Gastrocnemius medialis (tissue), 4 donors: ENCODE data around the gene ERBIN. TPM values are rescaled to one million over a fixed set of nuclear protein-coding genes. Genes with fewer than 3 reads are reported as not detected.
A peak's percentile ranks its signal among the peaks of the same experiment; 100 is the strongest.

Experiments used
- ATAC-seq, 2 donors: fragments of 150-250 bp; one replicate each; pipeline ENCODE4 v1.9.1; 2016
- DNase-seq, 2 donors: peaks; one replicate each; pipeline ENCODE4 v3.0.0-alpha.2; 2019
- H3K27ac ChIP-seq, 4 donors: fragments of 200-600 bp; sonication (generic); 1 replicate in 1 of 4; 2 replicates in 3 of 4; pipeline ENCODE4 v1.5.1; 2016 to 2018; ENCODE audit warnings: mild to moderate bottlenecking in 2 of 4, moderate library complexity in 1 of 4
- H3K27me3 ChIP-seq, 3 donors: fragments of 200-600 bp; sonication (generic) in 2 of 3; 1 replicate in 1 of 3; 2 replicates in 2 of 3; pipeline versions ENCODE4 v1.5.1 to v1.6.0; 2016 to 2019; ENCODE audit warnings: mild to moderate bottlenecking in 1 of 3, moderate library complexity in 1 of 3
- H3K36me3 ChIP-seq, 2 donors: fragments of 200-600 bp; sonication (generic) in 1 of 2; one replicate each; pipeline ENCODE4 v1.5.1; 2017 to 2018
- H3K4me1 ChIP-seq, 2 donors: fragments of 200-600 bp; sonication (generic) in 1 of 2; one replicate each; pipeline ENCODE4 v1.5.1; 2016 to 2017; ENCODE audit warnings: mild to moderate bottlenecking in 2 of 2
- H3K4me3 ChIP-seq, 4 donors: fragments of 200-600 bp; sonication (generic) in 3 of 4; 1 replicate in 1 of 4; 2 replicates in 3 of 4; pipeline ENCODE4 v1.5.1; 2016 to 2019; ENCODE audit warnings: mild to moderate bottlenecking in 2 of 4
- H3K9me3 ChIP-seq, 3 donors: fragments of 200-600 bp; sonication (generic) in 2 of 3; 1 replicate in 1 of 3; 2 replicates in 2 of 3; pipeline ENCODE4 v1.5.1; 2016 to 2019
- CTCF ChIP-seq, 5 experiments: fragments of 450-650 bp in 3 of 5; fragments of 200-600 bp in 2 of 5; sonication (generic) in 2 of 5; IDR thresholded peaks in 4 of 5; conservative IDR thresholded peaks in 1 of 5; 1 replicate in 4 of 5; 2 replicates in 1 of 5; pipeline ENCODE4 v1.5.1; 2016 to 2019; ENCODE audit warnings: antibody characterized with exemption in 5 of 5, mild to moderate bottlenecking in 3 of 5, moderate library complexity in 3 of 5
- POLR2A ChIP-seq, 2 donors: fragments of 450-650 bp; IDR thresholded peaks; one replicate each; pipeline ENCODE4 v1.6.1; 2017; ENCODE audit warnings: antibody characterized with exemption in 2 of 2, mild to moderate bottlenecking in 2 of 2, moderate library complexity in 2 of 2
- in situ Hi-C, 4 donors: fragments of 200-750 bp; cut with MboI; loops; one replicate each; pipeline versions ENCODE4 v1.15.0 to v1.8.0; 2017; ENCODE audit warnings: low sequenced_read_pairs in 4 of 4
- intact Hi-C: fragments of 100-400 bp; cut with DNase I; formaldehyde crosslinking; loops from one replicate; pipeline ENCODE4 v1.15.1; 2023; ENCODE audit warnings: low total_unique reads
- total RNA-seq, 4 donors: library from RNA; depleted of rRNA; stranded (reverse); fragments of >200 nt; gene quantifications; one replicate each; pipeline versions ENCODE4 v1.1.0 to v1.2.3, GENCODE V29; 2016

The ERBIN gene
- total RNA-seq, 4 donors from 2014 or later = 35.1 to 42.0 (median 38.7) TPM

GRCh38 chr5:66015196-66015960 lies 89.0 kb downstream of the ERBIN start:
- H3K4me3 ChIP-seq = no peak overlapping the region
- H3K27ac ChIP-seq = no peak overlapping the region
- H3K4me1 ChIP-seq = peaks cover 2 to 4% of the 10 kb centered on the region in 2 donors
- DNase-seq = no peak
- TF ChIP-seq CTCF (IDR thresholded peaks at IDR 0.05 in 4 of 5, conservative IDR thresholded peaks at IDR 0.05 in 1 of 5) (no peak), POLR2A (IDR thresholded peaks at IDR 0.05) (no peak)
- H3K27me3 ChIP-seq = no peaks in the 10 kb centered on the region
- in situ Hi-C loops = no loop called here
- H3K9me3 ChIP-seq = no peaks in the 10 kb centered on the region
- H3K36me3 ChIP-seq = no peaks in the 10 kb centered on the region
- no peak for ATAC-seq
- intact Hi-C loops = no loop called here

GRCh38 chr5:66021585-66021984 lies 95.2 kb downstream of the ERBIN start:
- peaks cover 8 to 15% of the 10 kb centered on the region in 2 donors for H3K4me1 ChIP-seq
- in situ Hi-C loops (no loop called here), intact Hi-C loops (no loop called here)
- ATAC-seq (peak in 1 of 2 donors; percentile 61), DNase-seq (no peak)
- H3K27ac ChIP-seq = no peak overlapping the region
- H3K36me3 ChIP-seq = peaks cover 0 to 20% of the 10 kb centered on the region in 2 donors
- no peaks in the 10 kb centered on the region for H3K27me3 ChIP-seq
- TF ChIP-seq CTCF (IDR thresholded peaks at IDR 0.05 in 4 of 5, conservative IDR thresholded peaks at IDR 0.05 in 1 of 5) (no peak), POLR2A (IDR thresholded peaks at IDR 0.05) (no peak)
- no peak overlapping the region for H3K4me3 ChIP-seq
- no peaks in the 10 kb centered on the region for H3K9me3 ChIP-seq

- H3K9me3 ChIP-seq = no peaks in the 10 kb centered on the region
- no peak for ATAC-seq
- TF ChIP-seq CTCF (IDR thresholded peaks at IDR 0.05 in 4 of 5, conservative IDR thresholded peaks at IDR 0.05 in 1 of 5) (no peak), POLR2A (IDR thresholded peaks at IDR 0.05) (no peak)
- H3K36me3 ChIP-seq = peaks cover 0 to 56% of the 10 kb centered on the region in 2 donors
- no peak overlapping the region for H3K27ac ChIP-seq
- in situ Hi-C loops = no loop called here
- no peaks in the 10 kb centered on the region for H3K4me1 ChIP-seq
- DNase-seq = no peak
- H3K4me3 ChIP-seq = no peak overlapping the region
- intact Hi-C loops = no loop called here
- no peaks in the 10 kb centered on the region for H3K27me3 ChIP-seq
Measured at GRCh38 chr5:66039296-66039695, 112.9 kb downstream of the ERBIN start.

GRCh38 chr5:66039701-66040100 lies 113.3 kb downstream of the ERBIN start:
- no peak for TF ChIP-seq CTCF (IDR thresholded peaks at IDR 0.05 in 4 of 5, conservative IDR thresholded peaks at IDR 0.05 in 1 of 5)
- no peak overlapping the region for H3K27ac ChIP-seq
- DNase-seq (no peak), ATAC-seq (no peak)
- in situ Hi-C loops = no loop called here
- H3K4me1 ChIP-seq = no peaks in the 10 kb centered on the region
- H3K4me3 ChIP-seq = no peak overlapping the region
- H3K9me3 ChIP-seq = no peaks in the 10 kb centered on the region
- intact Hi-C loops = no loop called here
- no peaks in the 10 kb centered on the region for H3K27me3 ChIP-seq
- H3K36me3 ChIP-seq = peaks cover 0 to 60% of the 10 kb centered on the region in 2 donors
